GM18511 (cell line): Measurements from ENCODE around the gene MRPL37.

Source experiments
- ATAC-seq: cut with Tn5 transposase; IDR thresholded peaks from one replicate; pipeline ENCODE4 v1.9.1; 2021; ENCODE audit warnings: mild to moderate bottlenecking, moderate library complexity; ENCODE audit not compliant: unreplicated experiment

MRPL37 gene

DNA sequence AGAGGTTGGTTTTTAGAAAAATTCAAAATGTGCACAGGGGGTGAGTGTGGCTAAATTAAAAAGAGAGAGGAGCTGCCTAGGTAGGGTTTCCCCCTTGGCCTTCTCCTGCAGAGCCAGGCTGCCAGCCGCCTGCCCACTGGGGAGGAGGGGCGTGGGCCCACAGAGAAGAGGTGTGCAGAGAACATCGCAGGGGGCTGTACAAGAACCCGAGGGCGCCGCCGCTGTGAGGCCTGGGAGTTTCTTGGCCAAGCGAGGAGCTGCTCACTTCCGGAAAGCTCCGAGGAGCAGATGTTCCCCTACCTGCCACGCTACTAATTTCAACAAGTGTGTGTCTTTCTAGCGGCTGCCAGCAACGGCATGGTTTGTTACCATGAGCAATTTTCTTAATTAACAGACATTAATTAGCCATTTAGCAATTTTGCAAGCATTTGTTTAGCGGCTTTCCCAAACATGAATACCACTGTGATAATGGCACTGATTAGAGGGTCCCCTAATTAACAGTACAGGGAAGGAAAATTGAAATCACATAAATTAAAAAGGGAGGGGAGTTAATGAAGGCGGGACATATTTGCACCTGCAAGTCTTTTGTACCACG lies 59.7 kb downstream of the MRPL37 start:
- ATAC-seq: no peak

DNA sequence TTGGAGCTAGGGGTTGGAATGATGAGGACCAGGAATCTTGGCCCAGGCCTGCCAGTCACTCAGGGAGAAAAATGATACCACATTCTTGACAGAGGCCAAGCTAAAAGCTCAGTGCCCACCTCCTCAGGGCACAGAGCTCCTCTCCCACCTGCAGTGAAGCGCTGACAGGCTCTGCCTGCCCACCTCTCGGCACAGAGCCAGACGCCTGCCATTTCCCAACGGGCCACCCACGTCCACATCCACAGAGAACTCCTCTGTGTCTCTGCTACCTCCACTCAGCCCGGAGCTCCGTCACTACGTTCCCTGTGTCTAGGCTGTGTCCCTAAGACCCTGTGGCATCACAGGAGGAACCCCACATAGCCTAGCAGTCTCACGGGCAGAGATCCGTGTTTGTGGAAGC lies 60.8 kb downstream of the MRPL37 start:
- ATAC-seq: no peak

DNA sequence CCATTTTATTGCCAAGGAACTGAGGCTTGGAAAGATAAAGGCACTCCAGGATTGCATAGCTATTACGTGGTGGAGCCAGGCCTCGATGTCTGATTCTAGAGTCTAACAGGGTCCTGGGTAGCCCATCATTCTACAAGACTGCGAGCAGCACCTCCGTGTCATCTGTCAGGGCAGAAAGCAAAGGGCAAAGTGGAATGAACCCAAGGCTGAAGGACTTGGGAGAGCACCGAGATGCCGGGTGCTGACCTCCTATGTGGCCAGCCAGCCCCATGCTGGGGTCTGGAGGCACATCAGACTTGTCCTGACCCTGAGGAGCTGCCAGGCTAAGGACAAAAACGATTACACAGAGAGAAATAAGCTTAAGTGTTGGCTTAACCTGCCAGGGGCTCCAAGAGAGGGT lies 62.3 kb downstream of the MRPL37 start:
- no peak for ATAC-seq

DNA sequence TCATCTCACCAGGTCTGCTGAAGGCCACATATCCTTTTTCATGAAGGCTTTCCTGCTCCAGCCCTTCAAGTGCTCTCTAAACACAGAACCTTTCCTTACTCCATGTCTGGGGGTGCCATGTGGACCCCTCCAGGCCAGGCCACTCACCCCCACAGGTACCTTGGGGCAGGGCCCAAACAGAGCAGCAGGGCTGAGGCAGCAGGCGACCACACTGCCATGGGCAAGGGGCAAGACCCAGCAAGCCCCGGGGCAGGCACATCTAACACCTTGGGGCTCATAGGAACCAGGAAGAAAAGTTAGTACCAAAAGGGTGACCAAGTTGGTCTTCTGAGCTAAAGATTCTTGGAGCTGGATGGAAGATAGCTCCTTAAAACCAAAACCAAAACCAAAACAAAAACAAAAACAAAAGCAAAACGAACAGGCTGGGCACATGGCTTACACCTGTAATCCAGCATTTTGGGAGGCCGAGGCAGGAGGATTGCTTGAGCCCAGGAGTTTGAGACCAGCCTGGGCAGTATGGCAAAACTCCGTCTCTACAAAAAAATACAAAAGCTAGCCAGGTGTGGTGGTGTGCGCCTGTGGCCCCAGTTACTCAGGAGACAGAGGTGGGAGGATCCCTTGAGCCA lies 63.7 kb downstream of the MRPL37 start:
- ATAC-seq: no peak

DNA sequence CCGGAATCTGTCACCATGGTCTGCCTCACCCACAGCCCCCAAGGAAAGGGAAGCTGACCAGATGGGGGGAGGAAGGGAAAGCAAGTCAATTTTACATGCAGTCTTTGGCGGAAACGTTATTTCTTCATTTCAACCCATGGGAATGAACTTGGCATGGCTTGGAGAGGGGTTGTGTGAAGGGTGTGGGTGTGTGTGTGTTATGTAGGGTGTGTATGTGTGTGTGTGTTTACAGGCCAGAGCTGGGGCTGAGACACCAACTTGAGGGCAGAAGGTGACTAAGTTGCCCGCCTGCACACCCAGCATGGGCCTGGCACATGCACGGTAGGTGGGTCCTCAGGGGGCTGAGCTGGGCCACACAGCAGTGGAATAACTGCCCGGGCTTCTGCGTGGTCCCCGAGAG lies 65.2 kb downstream of the MRPL37 start:
- no peak for ATAC-seq

DNA sequence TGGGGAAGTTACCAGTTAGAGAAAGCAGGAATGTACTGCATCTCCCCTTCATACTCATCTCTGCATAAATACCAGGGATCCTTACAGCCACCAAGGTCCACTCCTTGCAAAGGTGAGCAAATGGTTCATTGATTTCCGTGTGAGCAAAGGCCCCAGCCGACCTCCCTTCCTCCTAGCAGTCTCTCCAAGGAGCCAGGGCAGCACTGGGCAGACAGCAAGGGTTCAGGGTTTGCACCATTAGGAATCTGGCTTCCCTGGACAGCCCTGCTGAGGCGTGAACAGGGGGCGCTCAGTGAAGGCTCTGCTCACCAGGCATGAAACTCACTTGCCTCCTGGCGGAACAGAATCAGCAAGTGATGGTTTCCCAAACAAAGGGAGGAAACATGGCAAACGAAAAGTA lies 65.7 kb downstream of the MRPL37 start:
- no peak for ATAC-seq

DNA sequence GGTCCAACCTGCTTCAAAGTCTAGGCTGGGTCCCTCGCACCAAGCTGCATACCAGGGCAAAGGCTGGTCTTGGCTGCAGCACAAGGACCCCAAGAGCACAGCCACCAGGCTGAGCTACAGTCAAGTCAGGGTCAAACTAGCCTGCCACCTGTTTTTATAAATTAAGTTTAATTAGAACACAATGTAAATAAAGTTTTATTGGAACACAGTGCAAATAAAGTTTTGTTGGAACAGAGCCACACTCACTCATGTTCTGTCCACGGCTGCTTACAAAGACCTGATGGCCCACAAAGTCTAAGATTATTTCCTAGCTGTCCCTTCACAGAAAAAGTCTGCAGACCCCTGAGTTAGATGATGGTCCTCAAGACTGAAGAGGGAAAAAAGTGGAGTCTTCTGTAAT lies 66.2 kb downstream of the MRPL37 start:
- no peak for ATAC-seq

DNA sequence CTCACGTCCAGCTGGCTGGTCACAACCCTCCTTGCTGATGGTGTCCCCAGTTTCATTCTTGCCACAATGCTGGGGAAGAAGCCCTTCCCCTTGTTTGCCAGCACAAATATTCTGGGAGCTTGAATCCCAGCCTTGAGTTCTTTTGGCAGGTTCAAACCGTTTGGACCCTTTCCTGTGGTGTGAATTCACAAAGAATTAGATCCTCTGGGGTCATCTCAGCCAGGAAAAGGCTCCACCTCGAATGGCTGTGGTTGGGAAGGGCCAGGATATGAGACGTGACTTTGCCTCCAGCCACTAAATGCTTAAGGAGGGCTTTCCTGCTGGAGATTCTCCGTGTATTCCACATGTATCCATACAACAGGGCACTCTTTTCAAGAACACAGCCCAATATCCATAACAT lies 66.9 kb downstream of the MRPL37 start:
- ATAC-seq: no peak
